M059J (cell line): Measurements from ENCODE around the gene PUM1. TPM values are rescaled to one million over a fixed set of nuclear protein-coding genes. Genes with fewer than 3 reads are reported as not detected.
A peak's percentile ranks its signal among the peaks of the same experiment; 100 is the strongest.
"Not testable (repeated sequence)": the region's sequence is repeated elsewhere in the genome, so short reads cannot be mapped to it uniquely, and the experiment has no call there.

Experiments
- DNase-seq: peaks from one replicate; pipeline ENCODE4 v3.0.0-alpha.2; 2012; ENCODE audit warnings: low read depth
- total RNA-seq: library from RNA; depleted of rRNA; stranded (reverse); fragments of >200 nt; shearing (Covaris generic); gene quantifications from 2 replicates; pipeline ENCODE4 v1.2.3, GENCODE V29; 2014; rRNA removed

Gene PUM1, protein sequence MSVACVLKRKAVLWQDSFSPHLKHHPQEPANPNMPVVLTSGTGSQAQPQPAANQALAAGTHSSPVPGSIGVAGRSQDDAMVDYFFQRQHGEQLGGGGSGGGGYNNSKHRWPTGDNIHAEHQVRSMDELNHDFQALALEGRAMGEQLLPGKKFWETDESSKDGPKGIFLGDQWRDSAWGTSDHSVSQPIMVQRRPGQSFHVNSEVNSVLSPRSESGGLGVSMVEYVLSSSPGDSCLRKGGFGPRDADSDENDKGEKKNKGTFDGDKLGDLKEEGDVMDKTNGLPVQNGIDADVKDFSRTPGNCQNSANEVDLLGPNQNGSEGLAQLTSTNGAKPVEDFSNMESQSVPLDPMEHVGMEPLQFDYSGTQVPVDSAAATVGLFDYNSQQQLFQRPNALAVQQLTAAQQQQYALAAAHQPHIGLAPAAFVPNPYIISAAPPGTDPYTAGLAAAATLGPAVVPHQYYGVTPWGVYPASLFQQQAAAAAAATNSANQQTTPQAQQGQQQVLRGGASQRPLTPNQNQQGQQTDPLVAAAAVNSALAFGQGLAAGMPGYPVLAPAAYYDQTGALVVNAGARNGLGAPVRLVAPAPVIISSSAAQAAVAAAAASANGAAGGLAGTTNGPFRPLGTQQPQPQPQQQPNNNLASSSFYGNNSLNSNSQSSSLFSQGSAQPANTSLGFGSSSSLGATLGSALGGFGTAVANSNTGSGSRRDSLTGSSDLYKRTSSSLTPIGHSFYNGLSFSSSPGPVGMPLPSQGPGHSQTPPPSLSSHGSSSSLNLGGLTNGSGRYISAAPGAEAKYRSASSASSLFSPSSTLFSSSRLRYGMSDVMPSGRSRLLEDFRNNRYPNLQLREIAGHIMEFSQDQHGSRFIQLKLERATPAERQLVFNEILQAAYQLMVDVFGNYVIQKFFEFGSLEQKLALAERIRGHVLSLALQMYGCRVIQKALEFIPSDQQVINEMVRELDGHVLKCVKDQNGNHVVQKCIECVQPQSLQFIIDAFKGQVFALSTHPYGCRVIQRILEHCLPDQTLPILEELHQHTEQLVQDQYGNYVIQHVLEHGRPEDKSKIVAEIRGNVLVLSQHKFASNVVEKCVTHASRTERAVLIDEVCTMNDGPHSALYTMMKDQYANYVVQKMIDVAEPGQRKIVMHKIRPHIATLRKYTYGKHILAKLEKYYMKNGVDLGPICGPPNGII
- total RNA-seq: 38.6 and 60.2 TPM in 2 replicates

DNA sequence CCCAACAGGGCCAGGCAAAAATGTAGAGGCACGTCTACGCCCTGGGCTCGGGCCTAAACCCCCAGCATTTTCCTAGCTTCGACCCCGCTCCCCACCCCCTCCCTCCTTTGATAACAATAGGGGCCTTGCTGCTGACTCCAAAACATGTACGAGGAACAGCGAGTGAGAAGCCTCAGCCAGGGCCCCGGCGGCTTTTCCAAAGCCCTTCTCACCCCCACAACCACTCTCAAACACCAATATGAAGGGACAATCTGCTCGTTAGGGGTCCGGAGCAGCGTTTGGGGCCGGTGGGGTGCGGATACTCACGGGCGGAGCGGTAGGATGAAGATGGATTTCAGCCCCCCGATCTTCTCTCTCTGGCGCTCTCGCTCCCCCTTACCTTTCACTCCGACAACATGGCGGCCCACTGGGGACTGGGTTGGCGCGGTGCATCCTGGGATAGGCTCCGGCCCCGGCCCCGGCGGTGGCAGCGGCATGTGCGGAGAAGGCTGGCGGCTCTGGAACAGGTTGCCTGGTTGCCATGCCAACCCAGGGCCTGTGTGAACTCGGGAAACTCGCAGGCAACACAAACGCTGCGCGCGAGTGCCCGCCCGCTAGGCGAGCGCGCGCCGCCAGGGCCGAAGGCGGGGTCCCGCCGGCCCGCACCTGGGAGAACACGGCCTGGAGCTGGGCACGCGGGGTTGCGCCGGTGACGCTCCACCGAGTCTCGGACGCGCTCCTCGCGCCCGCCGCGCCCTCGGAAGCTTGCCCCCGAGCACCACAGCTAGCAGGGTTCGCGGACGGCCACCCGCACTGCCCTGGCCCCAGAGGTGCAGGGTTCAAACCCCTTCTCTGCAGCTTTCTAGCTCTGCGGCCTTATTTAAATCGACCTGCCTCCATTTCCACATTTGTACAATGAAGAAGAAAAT is at the start of gene PUM1:
PUM1 (minus strand) TSS at position 408 of the 908 bp plus-strand sequence. CDS start 6,151 bp downstream, outside the sequence.
- peak; percentile 99 for DNase-seq

DNA sequence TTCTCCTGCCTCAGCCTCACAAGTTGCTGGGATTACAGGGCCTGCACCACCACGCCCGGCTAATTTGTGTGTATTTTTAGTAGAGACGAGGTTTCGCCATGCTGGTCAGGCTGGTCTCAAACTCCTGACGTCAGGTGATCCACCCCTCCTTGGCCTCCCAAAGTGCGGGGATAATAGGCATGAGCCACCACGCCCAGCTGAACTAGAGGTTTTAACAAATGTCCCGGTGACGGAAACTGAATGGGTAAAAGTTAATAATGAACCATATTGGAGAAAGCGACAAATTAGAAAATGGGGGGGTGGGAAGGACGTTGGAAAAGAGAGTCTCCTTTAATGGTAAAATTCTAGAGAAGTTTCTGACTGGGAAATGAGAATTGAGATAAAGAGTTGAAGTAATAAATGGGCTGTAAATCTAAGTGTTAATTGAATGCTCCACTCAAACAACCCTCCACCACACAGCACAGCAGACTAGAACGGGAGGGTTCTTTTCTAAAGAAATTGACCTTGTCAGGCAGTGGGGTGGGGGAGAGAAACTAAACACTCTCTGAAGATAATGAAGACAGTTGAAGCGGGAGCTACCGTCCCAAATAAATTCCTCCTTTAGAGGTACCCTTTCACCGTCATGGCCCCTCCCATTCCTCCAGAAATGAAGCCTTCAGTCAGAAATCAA is 46.9 kb upstream of the PUM1 start:
- DNase-seq: no peak

DNA sequence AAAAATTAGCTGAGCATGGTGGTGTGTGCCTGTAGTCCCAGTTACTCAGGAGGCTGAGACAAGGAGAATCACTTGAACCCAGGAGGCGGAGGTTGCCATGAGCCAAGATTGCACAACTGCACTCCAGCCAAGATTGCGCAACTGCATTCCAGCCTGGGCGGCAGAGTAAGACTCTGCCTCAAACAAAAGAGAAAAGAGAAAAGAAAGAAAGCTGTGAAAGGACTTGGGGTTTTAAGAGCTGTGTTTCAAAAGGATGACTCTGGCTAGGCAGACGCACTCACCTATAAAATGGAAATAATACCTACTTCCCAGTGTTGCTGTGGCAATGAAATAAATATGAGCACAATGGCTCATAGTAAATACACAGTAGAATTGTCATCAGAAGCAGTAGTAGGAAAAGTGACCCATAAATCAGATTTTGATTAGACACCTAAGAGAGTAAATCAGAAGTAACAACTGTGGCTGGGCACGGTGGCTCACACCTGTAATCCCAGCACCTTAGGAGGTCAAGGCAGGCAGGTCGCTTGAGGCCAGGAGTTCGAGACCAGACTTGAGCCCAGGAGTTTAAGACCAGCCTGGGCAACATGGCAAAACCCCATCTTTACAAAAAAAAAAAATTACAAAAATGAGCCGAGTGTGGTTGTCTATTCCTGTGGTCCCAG is 45.9 kb upstream of the PUM1 start:
- peak; percentile 77 for DNase-seq

DNA sequence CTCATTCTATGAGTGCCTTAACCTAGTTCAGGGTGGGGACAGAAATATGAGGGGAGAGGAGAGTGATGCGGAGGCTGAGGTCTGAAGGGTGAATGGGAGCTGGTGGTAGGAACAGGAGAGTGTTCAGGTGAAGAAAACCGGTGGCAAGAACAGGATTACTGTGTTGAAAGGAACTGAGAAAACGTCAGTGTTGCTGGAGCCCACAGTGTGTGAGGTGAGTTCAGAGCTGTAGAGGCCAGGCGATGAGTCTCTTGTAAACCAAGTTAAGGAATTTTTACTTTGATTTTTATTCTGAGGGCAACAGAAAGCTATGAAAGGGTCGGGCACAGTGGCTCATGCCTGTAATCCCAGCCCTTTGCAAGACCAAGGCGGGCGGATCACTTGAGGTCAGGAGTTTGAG is 45.3 kb upstream of the PUM1 start:
- DNase-seq: no peak

DNA sequence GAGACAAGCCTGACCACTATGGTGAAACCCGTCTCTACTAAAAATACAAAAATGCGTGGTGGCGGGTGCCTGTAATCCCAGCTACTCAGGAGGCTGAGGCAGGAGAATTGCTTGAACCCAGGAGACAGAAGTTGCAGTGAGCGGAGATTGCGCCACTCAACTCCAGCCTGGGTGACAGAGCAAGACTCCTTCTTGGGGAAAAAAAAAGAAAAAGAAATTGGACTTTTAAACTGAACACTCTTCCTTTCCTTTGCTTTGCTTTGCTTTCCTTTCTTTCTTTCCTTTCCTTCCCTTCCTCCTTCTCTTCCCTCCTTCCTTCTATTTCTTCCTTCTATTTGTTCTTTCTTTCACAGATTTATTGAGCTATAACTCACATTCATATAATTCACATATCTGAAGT is 43.3 kb upstream of the PUM1 start:
- no peak for DNase-seq

DNA sequence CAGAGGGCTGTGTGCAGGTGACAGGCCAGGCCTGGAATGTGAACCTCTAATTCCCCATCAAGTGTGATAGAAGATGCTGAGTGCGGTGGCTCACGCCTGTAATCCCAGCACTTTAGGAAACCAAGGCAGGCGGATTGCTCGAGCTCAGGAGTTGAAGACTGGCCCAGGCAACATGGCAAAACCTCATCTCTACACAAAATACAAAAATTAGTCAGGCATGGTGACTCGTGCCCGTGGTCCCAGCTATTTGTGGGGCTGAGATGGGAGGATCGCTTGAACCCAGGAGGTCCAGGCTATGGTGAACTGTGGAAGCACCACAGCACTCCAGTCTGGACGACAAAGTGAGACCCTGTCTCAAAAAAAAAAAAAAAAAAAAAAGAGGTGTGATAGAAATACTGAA is 40.1 kb upstream of the PUM1 start:
- DNase-seq: peak; percentile 51

DNA sequence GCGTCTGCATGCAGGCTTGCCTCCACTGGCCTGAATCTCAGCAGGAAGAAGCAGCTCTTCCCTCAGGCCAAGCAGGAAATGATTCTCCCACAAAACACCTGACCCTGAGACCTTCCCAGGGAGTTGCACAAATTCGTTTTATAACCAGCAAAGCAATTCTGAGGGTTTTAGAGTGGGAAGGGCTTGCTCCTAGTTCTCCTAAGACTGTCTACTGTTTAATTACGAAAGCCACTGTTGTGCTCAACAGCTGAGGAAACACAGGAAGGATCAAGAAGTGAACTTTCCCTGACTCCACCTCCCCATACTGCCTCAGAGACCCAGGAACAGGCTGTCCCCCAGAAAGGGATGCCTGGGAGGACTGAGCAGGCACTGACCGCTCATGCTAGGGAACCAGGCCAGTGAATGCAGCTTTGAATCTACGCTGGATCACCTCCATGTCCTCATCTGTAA is 37.0 kb upstream of the PUM1 start:
- DNase-seq: peak; percentile 95

DNA sequence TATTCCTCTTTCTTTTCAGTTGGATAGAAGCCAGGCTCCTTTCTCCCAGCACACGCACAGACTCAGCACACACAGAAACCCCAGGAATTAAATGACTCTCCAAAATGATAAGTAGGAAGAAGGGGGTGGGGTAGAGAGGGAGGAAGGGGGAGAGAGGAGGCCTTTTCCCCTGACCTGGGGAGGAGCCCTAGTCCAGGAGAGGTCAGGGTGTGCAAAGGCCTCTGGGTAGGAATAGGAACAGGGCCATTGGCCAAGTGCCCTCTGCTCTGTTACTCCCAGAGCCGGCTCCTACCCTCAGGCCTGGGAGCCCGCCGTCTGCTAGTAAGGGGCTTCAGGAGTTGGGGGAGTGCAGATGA is 35.6 kb upstream of the PUM1 start:
- peak; percentile 90 for DNase-seq

DNA sequence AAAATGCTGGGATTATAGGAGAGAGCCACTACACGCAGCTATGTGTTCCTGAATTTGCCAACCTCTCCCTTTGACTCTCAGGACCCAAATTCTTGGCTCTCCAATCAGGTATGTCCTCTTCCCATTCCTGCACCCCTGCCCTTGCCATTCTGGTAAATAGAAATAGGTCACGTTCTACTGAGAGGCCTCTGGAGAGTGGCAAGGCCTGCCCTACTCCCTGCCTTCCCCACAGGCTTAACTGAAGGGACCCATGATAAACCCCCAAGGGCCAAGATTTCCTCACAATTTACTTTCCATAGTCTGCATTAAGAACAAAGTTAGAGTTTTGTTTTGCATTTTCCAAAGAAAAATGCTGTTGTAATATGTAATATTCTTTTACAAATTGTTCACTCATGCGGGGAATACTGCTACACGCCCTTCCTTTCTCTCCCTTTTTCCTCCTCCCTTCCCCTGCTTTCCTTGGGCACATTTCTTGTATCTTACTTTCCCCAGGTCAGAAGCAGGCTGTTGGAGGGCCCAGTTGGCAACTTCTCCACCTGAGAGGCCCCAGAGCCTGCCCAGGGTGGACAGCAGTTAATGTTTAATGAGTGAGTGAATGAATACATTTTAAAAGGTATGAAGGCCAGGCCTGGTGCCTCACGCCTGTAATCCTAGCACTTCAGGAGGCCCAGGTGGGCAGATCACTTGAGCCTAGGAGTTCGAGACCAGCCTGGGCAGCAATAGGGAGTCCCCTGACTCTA is 33.9 kb upstream of the PUM1 start:
- no peak for DNase-seq

DNA sequence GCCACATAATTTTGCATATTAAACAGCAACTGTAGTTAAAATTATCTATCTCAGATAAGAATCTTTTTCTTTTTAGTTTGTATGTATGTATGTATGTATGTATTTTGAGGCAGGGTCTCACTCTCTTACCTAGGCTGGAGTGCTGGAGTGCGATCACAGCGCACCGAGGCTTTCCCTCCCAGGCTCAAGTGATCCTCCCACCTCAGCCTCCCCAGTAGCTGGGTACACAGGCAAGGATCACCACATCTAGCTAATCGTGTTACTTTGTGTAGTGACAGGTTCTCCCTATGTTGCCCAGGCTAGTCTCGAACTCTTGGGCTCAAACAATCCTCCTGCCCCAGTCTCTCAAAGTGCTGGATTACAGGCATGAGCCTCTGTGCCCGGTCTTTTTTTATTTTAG is 30.5 kb upstream of the PUM1 start:
- DNase-seq: no peak

DNA sequence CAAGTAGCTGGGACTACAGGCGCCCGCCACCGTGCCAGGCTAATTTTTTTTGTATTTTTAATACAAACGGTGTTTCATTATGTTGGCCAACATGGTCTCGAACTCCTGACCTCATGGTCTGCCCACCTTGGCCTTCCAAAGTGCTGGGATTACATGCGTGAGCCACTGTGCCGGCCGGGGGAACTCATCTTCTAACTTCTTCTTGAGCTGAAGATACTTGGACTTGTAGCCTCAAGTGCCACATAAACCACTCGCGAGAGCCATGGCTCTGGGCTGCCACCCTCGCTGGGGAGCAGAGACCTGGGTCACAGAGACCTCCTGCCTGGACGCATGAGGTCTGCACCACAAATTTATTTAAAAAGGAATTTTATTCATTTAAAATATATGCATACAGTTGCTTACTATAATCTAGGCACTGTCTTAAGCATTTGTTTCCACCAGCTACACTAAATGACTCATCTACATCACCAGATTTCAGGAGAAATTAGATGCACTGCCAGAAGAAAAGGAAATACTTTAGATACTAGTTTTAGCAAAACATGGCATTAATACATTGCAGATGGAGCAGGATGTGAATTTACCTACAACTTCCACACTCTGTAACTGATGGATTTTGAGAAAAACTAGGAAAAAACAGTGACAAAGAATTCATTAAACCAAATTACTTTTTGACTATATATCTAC is 29.9 kb upstream of the PUM1 start:
- peak; percentile 56 for DNase-seq

DNA sequence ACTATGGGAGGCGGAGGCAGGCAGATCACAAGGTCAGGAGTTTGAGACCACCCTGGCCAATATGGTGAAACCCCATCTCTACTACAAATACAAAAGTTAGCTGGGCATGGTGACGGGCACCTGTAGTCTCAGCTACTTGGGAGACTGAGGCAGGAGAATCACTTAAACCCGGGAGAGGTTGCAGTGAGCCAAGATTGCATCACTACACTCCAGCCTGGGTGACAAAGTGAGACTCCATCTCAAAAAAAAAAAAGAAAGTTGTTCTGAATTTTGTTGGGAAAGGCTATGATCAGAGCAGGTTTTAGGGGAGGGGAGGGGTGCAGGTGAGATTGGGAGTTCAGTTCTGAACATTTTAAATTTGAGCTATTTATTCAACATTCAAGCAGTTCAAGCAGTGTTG is 22.6 kb upstream of the PUM1 start:
- DNase-seq: not testable (repeated sequence)

DNA sequence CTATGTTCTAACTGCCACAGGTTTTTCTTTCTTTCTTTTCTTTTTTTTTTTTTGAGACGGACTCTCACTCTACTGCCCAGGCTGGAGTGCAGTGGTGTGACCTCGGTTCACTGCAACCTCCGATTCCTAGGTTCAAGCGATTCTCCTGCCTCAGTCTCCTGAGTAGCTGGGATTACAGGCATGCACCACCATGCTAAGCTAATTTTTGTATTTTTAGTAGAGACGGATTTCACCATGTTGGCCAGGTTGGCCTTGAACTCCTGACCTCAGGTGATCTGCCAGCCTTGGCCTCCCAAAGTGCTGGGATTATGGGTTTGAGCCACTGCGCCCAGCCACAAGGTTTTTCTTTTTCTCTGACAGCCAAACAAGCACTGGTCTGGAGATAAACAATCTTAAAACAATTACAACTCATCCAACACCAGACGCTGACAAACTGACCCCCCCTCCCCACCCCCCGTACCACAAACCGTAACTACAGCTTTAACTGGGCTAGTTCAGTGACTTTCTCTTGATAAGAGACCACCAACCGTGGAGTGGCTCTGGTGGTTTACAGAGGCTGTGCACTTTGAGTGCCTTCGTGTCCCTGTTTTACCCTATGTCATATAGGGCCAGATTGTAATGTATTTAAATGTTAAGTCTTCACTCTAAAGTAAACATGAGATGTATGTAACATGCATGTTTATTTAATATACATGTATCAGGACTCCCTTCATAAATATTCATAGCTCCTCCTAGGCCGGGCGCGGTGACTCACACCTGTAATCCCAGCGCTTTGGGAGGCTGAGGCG is 19.5 kb upstream of the PUM1 start:
- no peak for DNase-seq

DNA sequence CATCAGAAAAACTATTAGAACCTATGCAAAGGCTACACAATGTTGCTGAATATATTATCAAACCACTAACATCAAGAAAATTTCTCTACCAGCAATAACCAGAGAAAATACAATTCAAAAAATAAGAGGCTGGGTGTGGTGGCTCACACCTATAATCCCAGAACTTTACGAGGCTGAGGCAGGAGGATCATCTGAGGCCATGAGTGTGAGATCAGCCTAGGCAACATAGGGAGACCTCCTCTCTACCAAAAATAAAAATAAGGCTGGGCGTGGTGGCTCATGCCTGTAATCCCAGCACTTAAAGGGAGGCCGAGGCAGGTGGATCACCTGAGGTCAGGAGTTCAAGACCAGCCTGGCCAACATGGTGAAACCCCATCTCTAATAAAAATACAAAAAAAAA is 16.9 kb upstream of the PUM1 start:
- DNase-seq: no peak

DNA sequence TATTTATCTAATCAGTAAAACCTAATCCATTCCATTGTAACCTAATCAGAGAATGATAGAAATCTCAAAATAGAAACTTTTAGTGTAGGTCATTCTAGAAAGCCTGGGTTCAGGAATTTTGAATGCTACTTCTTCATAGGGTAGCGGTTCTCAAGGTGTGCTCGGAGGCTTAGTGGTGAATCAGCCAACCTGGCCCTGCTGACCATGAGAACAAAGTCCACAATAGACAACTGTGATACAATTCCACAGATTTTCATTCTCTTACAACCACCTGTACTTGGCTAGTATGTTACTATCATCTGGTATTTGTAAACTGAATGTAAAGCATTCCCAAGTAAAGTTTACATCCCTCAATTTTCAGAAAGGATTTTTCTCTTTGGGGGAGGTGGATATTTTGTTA is 7.5 kb upstream of the PUM1 start:
- DNase-seq: no peak

DNA sequence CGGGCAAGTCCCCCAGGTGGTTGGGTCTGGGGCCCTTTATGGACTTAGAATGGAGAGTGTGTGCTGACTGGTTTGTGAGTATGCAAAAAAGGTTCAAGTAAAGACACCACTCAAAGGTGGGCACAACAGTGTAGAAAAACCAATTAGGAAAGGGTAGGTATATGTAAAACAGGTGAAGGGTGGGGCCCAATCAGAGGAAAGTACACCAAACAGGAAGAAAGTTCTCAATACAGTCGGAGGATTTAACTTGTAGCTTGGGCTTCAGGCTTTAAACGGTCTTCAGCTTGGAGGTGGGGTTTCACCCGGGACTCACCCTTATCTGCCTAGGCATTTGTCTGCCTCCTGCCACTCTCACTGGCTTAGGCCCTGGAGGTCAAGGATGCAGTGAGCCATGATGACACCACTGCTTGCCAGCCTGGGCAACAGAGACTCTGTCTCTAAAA is 6.8 kb upstream of the PUM1 start:
- DNase-seq: no peak

DNA sequence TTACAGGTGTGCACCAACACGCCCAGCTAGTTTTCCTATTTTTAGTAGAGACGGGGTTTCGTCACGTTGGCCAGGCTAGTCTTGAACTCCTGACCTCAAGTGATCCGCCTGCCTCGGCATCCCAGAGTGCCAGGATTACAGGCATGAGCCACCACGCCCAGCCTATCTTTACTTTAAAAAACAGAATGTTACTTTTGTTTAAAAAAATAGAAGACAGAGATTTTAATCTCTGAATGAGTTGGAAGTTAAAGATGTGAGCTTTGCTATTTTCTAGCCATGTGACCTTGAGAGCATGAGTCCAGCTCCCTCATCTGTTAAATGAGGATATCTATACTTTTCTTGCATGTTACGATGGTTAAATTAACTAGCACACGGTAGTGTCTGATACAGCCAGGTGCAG is 3.9 kb upstream of the PUM1 start:
- no peak for DNase-seq
